Posterior cingulate gyrus (tissue), 11 donors: ENCODE results near the gene KIF5A.

Experiments used
- DNase-seq, 10 donors: peaks; one replicate each; pipeline versions ENCODE4 v3.0.0 to v3.0.0-alpha.2; 2020 to 2021; ENCODE audit warnings: mixed read lengths in 3 of 10
- intact Hi-C: fragments of 100-400 bp; cut with DNase I; formaldehyde crosslinking; loops from one replicate; pipeline ENCODE4 v1.15.1; 2023

KIF5A gene

DNA sequence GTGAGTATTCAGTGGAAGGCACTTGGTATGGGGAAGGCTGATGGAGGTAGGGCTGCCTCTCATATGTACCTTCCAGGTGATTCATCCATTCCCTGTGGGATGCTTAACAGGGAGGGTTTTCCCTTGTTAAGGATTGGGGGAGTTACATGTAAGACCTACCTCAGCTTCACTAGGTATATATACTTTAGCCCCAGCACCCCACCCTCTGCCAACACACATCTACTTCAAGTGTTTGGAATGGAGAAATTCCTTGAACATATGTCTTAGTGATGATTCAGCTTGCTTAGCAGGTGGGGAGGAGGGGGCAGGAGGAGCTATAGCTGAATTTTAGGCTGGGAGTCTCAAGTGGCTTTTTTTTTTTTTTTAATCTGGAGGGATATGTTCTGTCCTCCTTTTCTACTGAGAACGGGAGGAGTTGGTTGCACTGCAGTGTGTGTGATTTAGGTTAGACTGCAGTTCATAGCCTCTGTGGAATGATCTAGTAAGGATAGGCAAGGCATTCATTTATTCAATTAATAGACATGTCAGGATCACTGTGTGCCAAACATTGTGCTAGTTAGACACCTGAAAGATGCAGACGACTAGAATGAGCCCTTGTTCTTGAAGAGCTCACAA is 42.8 kb downstream of the KIF5A start:
- peak in 1 of 10 donors; percentile 36 for DNase-seq
- intact Hi-C loops: no loop called here

DNA sequence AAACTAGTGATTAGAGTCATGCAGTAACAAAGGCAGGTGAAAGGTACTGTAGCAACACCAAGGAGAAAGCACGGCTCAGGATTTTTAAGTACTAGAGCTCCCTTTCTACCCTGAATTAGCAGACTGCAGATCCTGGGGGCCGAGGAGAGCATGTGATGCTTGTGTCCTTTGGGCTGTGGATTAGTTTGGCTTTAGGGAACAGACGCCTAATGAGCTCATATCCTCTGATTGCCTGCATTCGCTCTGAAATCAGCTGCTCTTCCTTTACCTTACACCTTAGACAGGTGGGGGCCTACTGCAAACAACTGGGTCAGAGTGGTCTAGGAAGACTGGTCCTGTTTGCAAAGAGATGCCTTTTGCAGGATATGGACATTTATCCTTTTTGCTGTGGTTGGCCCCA is 43.3 kb downstream of the KIF5A start:
- DNase-seq: no peak
- intact Hi-C loops: no loop called here

DNA sequence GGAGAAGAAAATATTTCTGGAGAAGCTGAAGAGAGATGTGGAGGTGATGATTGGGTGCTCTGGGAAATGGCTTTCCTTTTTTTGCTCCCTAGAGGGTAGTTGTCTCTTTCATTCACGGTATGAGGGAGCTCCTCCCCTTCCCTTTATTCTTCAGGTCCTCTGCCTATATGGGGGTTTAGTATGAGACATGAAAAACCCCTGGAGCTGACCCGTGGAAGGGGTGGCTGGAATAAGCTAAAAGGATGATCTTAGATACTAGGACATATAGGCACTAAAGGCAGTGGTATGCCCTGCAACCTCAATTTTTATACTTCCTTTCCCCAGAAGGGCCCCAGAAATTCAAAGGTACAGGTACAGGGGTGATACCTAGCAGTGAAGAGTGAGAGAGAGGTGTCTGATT is 50.6 kb downstream of the KIF5A start:
- DNase-seq: no peak
- intact Hi-C loops: no loop called here

DNA sequence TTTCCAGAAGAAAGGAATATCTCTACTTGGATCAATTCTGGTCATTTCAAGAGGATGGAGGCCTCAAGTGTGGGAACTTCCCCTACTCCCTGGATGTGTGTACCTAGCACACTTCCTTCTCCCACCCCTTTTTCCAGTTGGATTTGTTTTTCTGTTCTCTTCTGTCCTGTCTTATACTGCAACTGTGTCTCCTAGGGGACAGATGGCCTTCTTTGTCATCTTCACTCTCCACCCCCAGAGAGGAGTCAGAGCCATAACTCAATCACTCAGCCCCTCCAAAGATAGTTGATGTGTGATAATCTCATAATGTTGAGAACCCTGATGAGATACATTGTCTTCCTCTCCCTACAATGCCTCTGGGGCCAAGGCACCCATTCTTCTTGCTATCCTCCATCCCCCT is 52.7 kb downstream of the KIF5A start:
- intact Hi-C loops: no loop called here
- no peak for DNase-seq

DNA sequence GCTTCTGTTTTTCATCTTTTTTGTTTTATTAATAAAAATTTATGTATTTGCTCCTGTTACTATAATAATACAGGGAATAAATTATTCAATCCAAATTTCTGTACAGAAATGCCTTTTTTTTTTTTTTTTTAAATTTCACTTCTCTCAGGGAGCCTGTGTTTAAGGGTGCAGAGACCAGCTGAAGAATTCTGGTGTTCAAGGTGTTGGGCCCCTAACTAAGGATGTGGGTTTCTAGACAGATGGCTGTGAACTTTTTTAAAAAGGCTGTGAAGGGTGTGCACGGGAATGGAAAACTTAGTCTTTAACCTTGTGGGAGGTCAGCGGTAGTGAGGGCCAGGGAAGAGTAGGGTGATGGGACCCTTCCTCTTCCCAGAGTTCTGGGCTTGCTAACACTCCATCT is 53.5 kb downstream of the KIF5A start:
- intact Hi-C loops: no loop called here

DNA sequence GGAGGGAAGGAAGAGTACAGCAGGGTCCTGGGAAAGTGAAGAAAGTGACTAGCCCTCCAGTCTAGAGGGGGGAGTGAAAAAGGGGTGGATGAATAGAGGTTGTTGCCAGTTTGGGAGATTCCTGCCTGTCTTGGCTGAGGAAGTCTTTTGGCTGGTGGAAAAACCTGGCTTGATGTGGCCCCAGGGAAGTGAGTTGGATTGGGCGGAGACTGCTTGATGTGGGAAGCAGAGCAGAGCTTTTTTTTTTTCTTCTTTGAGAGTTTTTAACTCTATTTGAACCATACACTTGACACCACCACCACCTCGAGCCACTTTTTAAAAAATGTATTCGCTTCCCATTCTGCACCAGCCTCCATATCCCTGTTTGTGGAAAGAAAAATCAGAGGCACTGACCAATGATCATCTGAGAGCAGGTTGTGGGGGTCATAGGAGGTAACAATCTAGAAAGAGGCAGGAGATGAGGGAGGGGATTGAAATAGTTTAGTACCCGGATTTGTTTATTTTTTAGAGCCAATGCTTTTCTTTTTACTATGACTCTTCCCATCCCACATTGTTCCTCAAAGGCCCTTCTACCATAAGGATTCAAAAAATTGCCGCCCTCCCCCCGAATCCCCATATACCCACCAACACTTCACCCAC is 54.1 kb downstream of the KIF5A start:
- DNase-seq: peak in 6 of 10 donors; percentile 44 to 92 (median 60)
- intact Hi-C loops: no loop called here

More for the DNA sequence above, 53.5 kb downstream of the KIF5A start:
- DNase-seq: peak in 1 of 10 donors; percentile 22

DNA sequence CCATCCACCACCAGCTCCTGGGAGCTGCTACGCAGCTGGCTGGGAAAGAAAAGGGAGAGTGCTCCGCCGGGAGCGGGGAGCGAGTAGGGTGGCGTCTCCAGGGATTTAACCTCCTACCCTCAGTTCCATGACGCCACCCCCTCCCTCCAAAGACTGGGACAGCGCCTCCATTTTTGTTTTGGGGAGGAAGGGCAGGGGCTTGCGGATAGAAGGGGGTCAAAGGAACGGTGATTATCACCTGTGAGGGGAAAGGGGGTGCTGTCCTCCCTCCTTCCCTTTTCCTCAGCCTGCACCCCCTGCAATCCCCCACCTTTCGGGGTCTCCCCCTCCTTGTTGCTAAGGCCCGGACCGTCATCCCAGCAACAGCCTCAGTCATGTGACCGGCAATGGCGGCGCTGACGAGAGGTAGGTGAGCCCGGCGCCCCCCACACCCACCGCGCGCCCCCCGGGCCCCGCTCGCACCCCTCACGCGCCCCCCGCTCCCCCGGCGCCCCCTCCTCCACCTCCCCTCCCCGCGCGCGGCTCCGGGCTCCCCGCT is 54.7 kb downstream of the KIF5A start, which contains the start of gene DTX3:
TSS of gene DTX3 (plus strand) at position 371 of the 538 bp plus-strand sequence. CDS start 1,694 bp downstream, outside the sequence.
- intact Hi-C loops: no loop called here

DNA sequence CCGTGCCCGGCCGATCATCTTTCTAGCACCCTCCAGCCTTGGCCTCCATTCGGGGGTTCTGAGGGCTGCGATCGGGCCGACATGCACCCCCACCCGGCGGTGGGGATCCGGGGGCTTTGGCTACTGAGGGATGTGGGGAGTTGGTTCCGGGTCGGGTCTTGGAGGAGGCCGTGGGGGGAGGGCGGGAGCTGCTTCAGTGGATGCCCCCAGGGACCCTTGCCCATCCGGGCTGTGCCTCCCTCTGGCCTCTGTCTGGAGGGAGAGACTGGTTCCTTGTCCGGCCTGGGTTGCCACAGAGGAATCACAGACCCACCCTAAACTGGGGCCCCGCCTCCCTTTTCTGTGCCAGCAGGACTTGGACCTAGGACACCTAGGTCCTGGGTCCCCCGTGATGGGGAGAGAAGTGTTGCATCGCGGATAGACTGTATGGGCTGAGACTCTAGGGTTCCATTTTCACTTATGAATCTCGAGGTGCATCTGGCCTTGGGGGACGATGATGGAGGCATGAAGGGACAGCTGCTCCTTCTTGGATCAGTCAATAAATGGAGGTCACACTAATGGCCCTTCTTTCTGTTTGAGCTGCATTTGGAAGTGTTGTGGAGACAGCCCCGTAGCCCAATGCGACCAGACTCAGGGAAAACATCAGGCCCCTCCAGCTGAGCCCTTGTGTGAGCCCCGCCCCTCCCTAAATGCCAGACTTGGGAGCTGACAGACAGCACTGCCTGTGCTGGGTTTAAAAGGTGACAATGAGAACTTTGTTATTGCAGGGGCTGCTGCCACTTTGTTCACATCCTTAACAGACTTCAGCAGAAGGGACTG is 55.4 kb downstream of the KIF5A start:
- DNase-seq: peak in 1 of 10 donors; percentile 62
- intact Hi-C loops: no loop called here

More for the DNA sequence above, 54.7 kb downstream of the KIF5A start, which contains the start of gene DTX3:
- DNase-seq: peak; percentile 58 to 96 (median 78)

DNA sequence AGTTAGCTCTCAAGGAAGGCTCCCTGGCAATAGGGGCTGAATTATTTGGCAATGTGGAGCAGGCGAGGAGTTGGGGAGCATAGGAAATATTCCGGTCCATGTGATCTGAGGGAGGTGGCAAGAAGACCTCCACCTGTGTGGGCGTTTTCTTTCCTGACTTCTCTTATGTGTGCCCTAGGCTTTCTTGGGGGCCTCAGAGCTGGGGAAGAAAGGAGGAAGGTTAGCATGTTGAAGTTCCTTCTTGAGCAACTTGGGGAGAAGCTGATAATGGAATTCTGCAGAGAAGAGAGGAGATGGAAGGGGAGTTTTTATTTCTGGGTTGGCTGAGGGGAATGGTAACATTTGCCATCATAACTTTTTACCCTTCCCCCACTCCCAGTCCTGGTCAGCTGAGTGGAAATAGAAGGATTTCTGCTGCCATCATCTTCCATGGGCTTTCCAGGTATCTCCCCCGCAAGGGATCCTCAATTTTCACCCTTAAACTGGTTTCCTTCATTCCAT is 56.0 kb downstream of the KIF5A start:
- intact Hi-C loops: no loop called here
- peak in 1 of 10 donors; percentile 10 for DNase-seq

DNA sequence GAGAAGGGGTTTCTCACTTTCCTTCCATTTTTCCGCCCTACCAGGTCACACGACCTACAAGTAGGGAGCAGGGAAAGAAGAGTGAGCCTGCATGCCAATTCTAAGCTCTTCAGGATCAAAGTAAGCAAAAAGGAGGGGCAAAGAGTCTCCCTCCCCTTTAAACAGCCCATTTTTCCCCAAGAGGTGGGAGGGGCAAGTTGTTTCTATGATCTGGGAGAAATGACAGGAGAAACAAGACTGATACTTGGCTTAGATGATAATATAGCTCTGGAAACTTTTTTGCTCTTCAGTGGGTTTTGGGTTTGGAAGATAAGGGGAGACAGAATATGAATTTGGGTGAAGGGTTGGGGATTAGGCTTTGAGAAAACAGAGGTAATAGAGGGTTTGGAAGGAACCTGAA is 56.6 kb downstream of the KIF5A start:
- DNase-seq: no peak
- intact Hi-C loops: no loop called here

DNA sequence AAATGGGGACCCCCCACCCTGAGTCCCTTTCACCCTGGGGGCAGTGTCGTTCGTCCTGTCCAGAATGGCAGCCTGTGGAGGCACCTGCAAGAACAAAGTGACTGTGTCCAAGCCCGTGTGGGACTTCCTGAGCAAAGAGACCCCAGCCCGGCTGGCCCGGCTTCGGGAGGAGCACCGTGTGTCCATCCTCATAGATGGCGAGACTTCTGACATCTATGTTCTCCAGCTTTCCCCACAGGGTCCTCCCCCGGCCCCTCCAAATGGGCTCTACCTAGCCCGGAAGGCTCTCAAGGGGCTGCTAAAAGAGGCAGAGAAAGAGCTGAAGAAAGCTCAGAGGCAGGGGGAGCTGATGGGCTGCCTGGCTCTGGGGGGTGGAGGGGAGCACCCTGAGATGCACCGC is 57.0 kb downstream of the KIF5A start:
- intact Hi-C loops: no loop called here
- peak in 1 of 10 donors; percentile 82 for DNase-seq

DNA sequence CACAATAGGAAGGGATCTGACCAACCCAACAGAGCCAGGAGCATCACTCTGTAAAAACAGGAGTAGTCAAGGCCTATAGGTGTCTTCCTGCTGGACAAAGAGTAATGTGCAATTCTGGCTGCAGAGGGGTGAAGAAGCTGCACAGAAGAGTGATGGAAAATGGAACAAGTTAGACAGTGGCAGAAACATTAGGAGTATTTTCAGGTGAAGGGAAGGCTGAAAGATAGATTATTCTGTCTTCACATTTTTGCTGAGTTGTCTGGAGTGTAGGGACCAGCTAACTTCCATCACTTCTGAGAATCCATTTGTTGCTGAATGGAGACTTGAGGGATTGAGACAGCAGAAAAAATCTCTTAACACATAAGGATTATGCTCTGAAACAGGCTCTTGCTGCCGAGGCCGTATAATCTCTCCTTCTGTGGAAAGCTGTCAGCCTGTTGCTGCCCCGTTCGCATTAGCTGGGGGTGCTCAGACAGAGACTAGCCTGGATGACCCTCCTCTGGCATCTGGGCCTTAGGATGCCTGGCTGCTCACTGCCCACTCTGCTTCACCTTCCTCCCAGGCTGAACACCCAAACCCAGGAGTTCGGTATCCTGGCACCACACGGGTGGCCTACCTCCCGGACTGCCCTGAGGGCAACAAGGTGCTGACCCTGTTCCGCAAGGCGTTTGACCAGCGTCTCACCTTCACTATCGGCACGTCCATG is 58.3 kb downstream of the KIF5A start:
- DNase-seq: peak in 1 of 10 donors; percentile 38
- intact Hi-C loops: no loop called here

DNA sequence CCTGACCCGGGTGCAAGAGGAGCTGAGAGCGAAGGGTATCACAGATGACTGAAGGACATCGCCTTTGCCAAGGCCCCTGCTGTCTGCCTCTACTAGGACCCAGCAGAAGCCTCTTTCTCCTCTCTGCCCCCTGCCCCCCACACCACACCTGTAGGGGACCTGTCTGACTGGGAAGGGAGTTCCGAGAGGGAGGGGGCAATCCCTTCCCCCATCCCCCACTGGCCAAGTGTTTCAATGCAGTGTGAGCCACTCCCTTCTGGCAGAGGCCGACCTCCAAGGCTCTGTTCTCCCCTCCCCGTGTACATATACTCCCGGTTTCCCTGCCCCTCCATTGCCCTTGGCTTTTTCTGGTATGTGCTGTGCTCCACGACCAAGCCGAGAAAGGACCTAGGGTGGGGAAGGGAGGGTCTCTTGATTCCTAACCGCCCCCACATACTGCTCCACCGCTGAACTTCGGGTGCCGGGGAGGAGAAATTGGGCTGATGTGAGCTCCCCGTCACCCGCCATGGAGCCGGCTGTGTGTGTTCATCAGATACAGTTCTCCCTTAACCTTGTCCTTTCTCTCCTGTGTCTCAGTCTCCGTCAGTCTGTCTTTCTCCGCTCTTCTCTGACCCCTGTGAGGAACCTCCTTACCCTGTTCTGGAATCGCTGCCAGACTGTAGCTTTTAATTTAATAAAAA is 59.4 kb downstream of the KIF5A start:
- DNase-seq: peak in 1 of 10 donors; percentile 37
- intact Hi-C loops: no loop called here

DNA sequence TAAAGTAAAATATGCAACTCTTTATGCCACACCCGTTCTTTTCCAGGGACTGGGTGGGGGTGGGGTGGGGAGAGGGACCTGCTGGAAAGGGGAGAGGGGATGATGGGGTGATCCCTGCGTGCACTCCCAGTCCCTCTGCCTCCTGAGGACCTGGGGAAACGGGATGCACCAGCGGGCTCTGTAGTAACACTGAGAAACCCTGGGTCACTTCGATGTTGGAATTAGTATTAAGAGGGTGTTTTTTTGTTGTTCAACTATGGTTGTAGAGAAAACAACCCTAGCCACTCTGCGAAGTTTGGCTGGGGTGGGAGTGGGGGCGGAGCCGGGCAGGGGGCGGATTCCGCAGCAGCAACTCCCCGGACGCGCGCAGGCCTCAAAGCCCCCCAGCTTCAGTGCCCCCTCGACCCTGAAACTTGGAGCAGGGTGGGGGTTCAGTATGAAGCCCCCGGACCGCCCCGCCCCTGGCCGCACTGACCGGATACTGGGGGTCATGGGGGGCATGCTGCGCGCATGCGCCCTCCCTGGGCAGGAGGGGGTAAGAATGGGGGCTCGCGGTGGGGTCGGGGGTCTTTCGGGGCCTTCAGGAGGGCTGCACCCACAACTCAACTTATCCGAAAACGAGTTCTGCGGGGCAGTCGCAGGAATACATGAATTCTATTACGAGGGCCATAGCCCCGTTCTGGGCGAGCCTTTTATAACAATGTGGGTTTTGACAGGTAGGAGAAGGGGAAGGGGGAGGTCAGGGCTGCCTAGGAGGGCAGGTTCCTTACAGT is 60.1 kb downstream of the KIF5A start:
- peak in 1 of 10 donors; percentile 59 for DNase-seq
- intact Hi-C loops: no loop called here

DNA sequence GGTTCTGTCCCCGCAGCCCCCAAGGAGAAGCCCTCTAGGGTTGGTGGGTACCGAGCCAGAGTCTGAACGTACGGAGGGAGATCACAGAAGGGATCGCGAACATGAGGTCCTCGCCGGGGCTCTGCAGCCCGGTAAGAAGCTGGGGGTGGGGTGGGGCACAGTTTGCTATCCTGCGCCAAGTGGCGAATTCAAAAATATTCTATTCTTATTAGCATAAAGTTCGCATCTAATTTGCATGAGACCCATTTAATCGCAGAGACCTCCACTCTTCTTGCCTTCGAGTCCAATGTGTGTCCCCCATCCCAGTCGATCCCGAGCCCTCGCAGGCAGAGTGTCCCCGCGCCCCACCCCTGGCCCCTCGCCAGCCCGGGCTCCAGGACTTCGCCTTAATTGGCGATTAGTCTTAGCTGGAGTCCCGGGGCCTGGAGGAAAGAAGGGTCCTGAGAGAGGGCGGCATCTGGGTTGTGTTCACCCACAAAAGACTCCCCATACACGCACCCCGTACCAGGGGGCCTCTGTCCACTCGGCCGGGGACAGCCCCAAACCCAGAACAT is 60.8 kb downstream of the KIF5A start:
- intact Hi-C loops: no loop called here
- DNase-seq: peak in 1 of 10 donors; percentile 73

DNA sequence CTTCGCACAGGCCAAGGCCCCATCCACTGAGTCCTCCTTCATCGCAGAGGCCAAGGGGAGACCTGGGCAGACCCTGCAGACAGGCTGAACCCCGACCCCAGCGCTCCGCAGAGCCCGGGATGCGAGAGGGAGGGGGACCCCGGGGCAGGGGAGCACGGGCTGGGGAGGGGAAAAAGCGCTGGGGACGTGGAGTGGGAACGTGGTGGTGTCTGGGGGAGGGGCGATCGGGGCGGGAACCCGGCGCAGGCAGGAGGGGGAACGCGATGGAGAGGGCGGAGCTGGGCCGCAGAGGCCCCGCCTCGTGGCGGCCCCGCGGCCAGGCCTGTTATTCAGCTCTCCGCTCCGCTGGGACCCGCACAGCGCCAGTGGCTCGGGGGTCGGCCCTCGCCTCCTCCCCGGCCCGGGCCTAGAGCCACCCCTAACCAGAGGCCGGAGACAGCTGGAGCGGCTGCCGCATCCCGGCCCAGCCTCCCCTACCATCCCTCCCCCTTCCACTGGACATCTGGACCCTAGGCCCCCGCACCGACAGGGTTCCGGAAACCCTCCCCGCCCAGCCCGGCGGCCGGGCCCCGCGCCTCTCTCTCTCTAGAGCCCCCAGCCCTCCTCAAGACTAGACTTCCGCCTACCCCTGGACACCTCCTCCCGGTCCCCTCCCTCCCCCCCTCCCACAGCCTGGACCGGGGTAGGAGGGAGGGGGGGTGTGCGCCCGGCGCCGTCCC is 61.4 kb downstream of the KIF5A start, which contains the start of gene ARHGEF25:
TSS of gene ARHGEF25 (plus strand) at position 328 of the 719 bp plus-strand sequence. CDS start 460 bp downstream, outside the sequence.
- intact Hi-C loops: no loop called here
- DNase-seq: peak; percentile 53 to 93 (median 70)

DNA sequence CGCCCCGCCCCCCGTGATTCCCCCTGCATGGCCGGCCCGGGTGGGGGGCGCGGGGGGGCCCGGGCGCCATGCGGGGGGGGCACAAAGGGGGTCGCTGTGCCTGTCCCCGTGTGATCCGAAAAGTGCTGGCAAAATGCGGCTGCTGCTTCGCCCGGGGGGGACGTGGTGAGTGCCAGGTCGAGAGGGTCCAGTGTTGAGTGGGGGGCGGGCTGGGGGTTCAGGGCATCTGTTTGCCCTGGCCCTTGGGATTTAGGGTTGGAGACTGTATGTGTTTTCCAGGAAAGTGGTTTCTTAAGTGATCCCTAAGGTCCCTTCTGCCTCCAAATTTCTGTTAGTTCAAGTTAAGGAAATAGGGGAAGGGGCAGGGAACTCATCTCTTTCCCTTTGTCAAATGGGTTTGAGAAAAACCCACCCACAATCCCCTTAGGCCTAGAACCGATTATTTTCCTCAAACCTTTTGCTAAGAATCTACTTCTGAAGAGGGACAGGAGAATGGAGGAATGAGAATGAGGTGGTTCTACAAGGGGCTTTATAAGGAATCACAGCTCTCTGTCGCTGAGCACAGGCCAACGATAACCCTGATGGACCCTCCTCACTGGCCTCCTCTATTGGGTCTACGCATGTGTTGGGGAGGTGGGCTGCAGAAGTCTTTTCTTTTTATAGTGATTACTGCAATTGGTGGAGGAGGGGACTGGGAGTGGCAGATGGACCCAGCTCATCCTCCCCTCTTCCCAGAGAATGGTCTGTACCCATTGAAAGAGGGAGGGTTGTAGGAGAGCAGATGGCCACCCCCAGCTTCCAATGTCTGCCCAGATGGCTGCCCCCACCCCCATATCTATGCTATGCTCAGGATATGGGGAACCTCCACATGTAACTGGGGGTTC is 62.2 kb downstream of the KIF5A start:
- peak in 2 of 10 donors; percentile 29 to 89 for DNase-seq
- intact Hi-C loops: no loop called here
